Measurements from ENCODE around the gene ANKFY1. TPM values are rescaled to one million over a fixed set of nuclear protein-coding genes. Genes with fewer than 3 reads are reported as not detected.

Gene ANKFY1
- polyA plus RNA-seq, 3 donors, result 13.5 to 46.1 (median 21.7) TPM

DNA sequence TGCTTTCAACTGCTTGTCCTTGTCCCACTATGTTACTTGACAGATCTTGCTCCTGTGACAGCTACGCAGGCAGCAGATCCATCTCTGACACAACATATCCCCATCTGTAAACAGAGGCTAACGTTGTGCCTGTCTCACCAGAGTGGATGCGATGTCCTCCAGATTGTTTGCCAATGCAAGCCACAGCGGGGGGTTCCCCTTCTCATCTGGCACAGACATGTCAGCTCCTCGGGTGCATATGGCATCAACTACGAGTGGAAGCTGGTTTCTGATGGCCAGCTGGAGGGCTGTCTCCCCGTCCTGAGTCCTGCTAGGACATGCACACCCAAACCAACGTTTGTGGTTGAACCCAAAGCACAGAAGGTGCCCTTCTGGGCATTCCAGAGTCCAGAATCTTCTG is 81.7 kb downstream of the ANKFY1 start:
- Mint-ChIP-seq H3K4me1 (peaks cover 7% of the 10 kb centered on the region), H3K27ac (no peak overlapping the region), H3K36me3 (peaks cover 91 to 99% of the 10 kb centered on the region in 2 donors), H3K27me3 (ENCODE audit: low read depth in 3 of 3) (no peaks in the 10 kb centered on the region), H3K9me3 (no peaks in the 10 kb centered on the region), H3K4me3 (no peak overlapping the region)
- H3K4me2 ChIP-seq (replicated peaks; ENCODE audit: extremely low read depth, low read length, poor library complexity, severe bottlenecking), result no peak overlapping the region
- H3K4me3 ChIP-seq (replicated peaks in 1 of 3; ENCODE audit: low read depth in 2 of 3, low read length in 3 of 3), result no peak overlapping the region
- no peaks in the 10 kb centered on the region for H3K9me3 ChIP-seq (replicated peaks in 1 of 2; ENCODE audit: control insufficient read depth in 1 of 2, insufficient read depth in 1 of 2, low read length in 2 of 2)
- no peak for DNase-seq
- H4K20me1 ChIP-seq (ENCODE audit: insufficient read depth, low read length), result peaks cover 20% of the 10 kb centered on the region
- no peaks in the 10 kb centered on the region for H3K79me2 ChIP-seq (ENCODE audit: insufficient read depth, low read length)
- intact Hi-C loops (cut with micrococcal nuclease), result no loop called here
- no peak overlapping the region for H3K27ac ChIP-seq (ENCODE audit: low read depth in 1 of 2, low read length in 2 of 2)
- no peaks in the 10 kb centered on the region for H3K27me3 ChIP-seq (ENCODE audit: control insufficient read depth in 2 of 2, insufficient read depth in 2 of 2, low read length in 2 of 2)
- no peak for TF ChIP-seq CTCF (IDR thresholded peaks at IDR 0.05)
- H3K9ac ChIP-seq (ENCODE audit: insufficient read depth, low read length, poor library complexity, severe bottlenecking), result no peak overlapping the region
- 97% methylated on average over 6 of the region's 8 CpGs for WGBS (ENCODE audit: insufficient coverage)
- no peaks in the 10 kb centered on the region for H3K4me1 ChIP-seq (ENCODE audit: control insufficient read depth in 1 of 2, insufficient read depth in 2 of 2, low read length in 2 of 2)
- H3K36me3 ChIP-seq (replicated peaks in 1 of 2; ENCODE audit: control insufficient read depth in 1 of 2, insufficient read depth in 2 of 2, low read length in 2 of 2), result peaks cover 96 to 100% of the 10 kb centered on the region in 2 donors
- no peak overlapping the region for H2AFZ ChIP-seq (ENCODE audit: insufficient read depth, low read depth, low read length, poor library complexity, severe bottlenecking)

GRCh38 chr17:4180791-4181190 is 83.0 kb downstream of the ANKFY1 start:
- no peaks in the 10 kb centered on the region for H3K79me2 ChIP-seq (ENCODE audit: insufficient read depth, low read length)
- H3K4me1 ChIP-seq (ENCODE audit: control insufficient read depth in 1 of 2, insufficient read depth in 2 of 2, low read length in 2 of 2), result no peaks in the 10 kb centered on the region
- Mint-ChIP-seq H3K4me1 (peaks cover 7% of the 10 kb centered on the region), H3K27me3 (ENCODE audit: low read depth in 3 of 3) (no peaks in the 10 kb centered on the region), H3K9me3 (no peaks in the 10 kb centered on the region), H3K36me3 (peaks cover 91 to 99% of the 10 kb centered on the region in 2 donors), H3K4me3 (no peak overlapping the region), H3K27ac (no peak overlapping the region)
- 90% methylated on average over 7 of the region's 8 CpGs for WGBS (ENCODE audit: insufficient coverage)
- intact Hi-C loops (cut with micrococcal nuclease), result no loop called here
- H3K9me3 ChIP-seq (replicated peaks in 1 of 2; ENCODE audit: control insufficient read depth in 1 of 2, insufficient read depth in 1 of 2, low read length in 2 of 2), result no peaks in the 10 kb centered on the region
- no peak overlapping the region for H2AFZ ChIP-seq (ENCODE audit: insufficient read depth, low read depth, low read length, poor library complexity, severe bottlenecking)
- H3K36me3 ChIP-seq (replicated peaks in 1 of 2; ENCODE audit: control insufficient read depth in 1 of 2, insufficient read depth in 2 of 2, low read length in 2 of 2), result peaks cover 96 to 100% of the 10 kb centered on the region in 2 donors
- DNase-seq, result no peak
- no peak overlapping the region for H3K4me3 ChIP-seq (replicated peaks in 1 of 3; ENCODE audit: low read depth in 2 of 3, low read length in 3 of 3)
- H3K4me2 ChIP-seq (replicated peaks; ENCODE audit: extremely low read depth, low read length, poor library complexity, severe bottlenecking), result no peak overlapping the region
- no peaks in the 10 kb centered on the region for H3K27me3 ChIP-seq (ENCODE audit: control insufficient read depth in 2 of 2, insufficient read depth in 2 of 2, low read length in 2 of 2)
- H3K27ac ChIP-seq (ENCODE audit: low read depth in 1 of 2, low read length in 2 of 2), result no peak overlapping the region
- peaks cover 28% of the 10 kb centered on the region for H4K20me1 ChIP-seq (ENCODE audit: insufficient read depth, low read length)
- H3K9ac ChIP-seq (ENCODE audit: insufficient read depth, low read length, poor library complexity, severe bottlenecking), result no peak overlapping the region
- TF ChIP-seq CTCF (IDR thresholded peaks at IDR 0.05), result no peak
